Thyroid gland (tissue), 4 donors: Measurements from ENCODE around the gene ELFN1. TPM values are rescaled to one million over a fixed set of nuclear protein-coding genes. Genes with fewer than 3 reads are reported as not detected.

Source experiments
- DNase-seq, 2 donors: peaks; one replicate each; pipeline ENCODE4 v3.0.0-alpha.2; 2019
- H3K27ac ChIP-seq, 3 donors: fragments of 200-600 bp; sonication (generic); 1 replicate in 2 of 3; 2 replicates in 1 of 3; pipeline ENCODE4 v1.5.1; 2016 to 2019; ENCODE audit warnings: mild to moderate bottlenecking in 1 of 3, moderate library complexity in 1 of 3
- H3K27me3 ChIP-seq: fragments of 200-600 bp; sonication (generic); one replicate; pipeline ENCODE4 v1.5.1; 2019
- H3K36me3 ChIP-seq, 2 donors: fragments of 200-600 bp; sonication (generic); one replicate each; pipeline ENCODE4 v1.5.1; 2016 to 2019
- H3K4me1 ChIP-seq, 2 donors: fragments of 200-600 bp; sonication (generic); one replicate each; pipeline ENCODE4 v1.5.1; 2017 to 2019
- H3K4me3 ChIP-seq, 3 donors: fragments of 200-600 bp; sonication (generic); replicated peaks in 1 of 3; 1 replicate in 2 of 3; 2 replicates in 1 of 3; pipeline ENCODE4 v1.5.1; 2016; ENCODE audit warnings: mild to moderate bottlenecking in 1 of 3
- H3K9me3 ChIP-seq: fragments of 200-600 bp; sonication (generic); one replicate; pipeline ENCODE4 v1.5.1; 2017
- POLR2A ChIP-seq, 2 donors: fragments of 450-650 bp; IDR thresholded peaks; one replicate each; pipeline ENCODE4 v1.6.1; 2017; ENCODE audit warnings: antibody characterized with exemption in 2 of 2, mild to moderate bottlenecking in 2 of 2, moderate library complexity in 1 of 2
- WGBS, 2 donors: methylation state at CpG; one replicate each; pipeline ENCODE4 v1.1.5; 2017; 5-methylcytosine and 5-hydroxymethylcytosine counted together
- intact Hi-C: fragments of 100-400 bp; cut with DNase I; formaldehyde crosslinking; loops from one replicate; pipeline ENCODE4 v1.15.1; 2023
- total RNA-seq, 4 donors: library from RNA; depleted of rRNA; stranded (reverse); fragments of >200 nt; gene quantifications; one replicate each; pipeline ENCODE4 v1.2.3, GENCODE V29; 2016
- TF ChIP-seq, protein P1 (sequence below), 6 experiments: fragments of 200-600 bp in 3 of 6; fragments of 450-650 bp in 3 of 6; sonication (generic) in 3 of 6; IDR thresholded peaks; one replicate each; pipeline ENCODE4 v1.5.1; 2016 to 2019; ENCODE audit warnings: antibody characterized with exemption in 6 of 6, mild to moderate bottlenecking in 2 of 6, inconsistent platforms in 1 of 6, moderate library complexity in 1 of 6

Gene ELFN1
- total RNA-seq, 4 donors from 2014 or later: 0.11 to 0.96 (median 0.54) TPM

GRCh38 chr7:1752111-1752510 lies 82.0 kb downstream of the ELFN1 start:
- no peaks in the 10 kb centered on the region for H3K27me3 ChIP-seq
- no peak overlapping the region for H3K27ac ChIP-seq
- H3K36me3 ChIP-seq: no peaks in the 10 kb centered on the region
- no peak for DNase-seq
- TF ChIP-seq, protein P1, sequence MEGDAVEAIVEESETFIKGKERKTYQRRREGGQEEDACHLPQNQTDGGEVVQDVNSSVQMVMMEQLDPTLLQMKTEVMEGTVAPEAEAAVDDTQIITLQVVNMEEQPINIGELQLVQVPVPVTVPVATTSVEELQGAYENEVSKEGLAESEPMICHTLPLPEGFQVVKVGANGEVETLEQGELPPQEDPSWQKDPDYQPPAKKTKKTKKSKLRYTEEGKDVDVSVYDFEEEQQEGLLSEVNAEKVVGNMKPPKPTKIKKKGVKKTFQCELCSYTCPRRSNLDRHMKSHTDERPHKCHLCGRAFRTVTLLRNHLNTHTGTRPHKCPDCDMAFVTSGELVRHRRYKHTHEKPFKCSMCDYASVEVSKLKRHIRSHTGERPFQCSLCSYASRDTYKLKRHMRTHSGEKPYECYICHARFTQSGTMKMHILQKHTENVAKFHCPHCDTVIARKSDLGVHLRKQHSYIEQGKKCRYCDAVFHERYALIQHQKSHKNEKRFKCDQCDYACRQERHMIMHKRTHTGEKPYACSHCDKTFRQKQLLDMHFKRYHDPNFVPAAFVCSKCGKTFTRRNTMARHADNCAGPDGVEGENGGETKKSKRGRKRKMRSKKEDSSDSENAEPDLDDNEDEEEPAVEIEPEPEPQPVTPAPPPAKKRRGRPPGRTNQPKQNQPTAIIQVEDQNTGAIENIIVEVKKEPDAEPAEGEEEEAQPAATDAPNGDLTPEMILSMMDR (IDR thresholded peaks at IDR 0.05): no peak
- TF ChIP-seq POLR2A (IDR thresholded peaks at IDR 0.05): no peak
- no peaks in the 10 kb centered on the region for H3K9me3 ChIP-seq
- intact Hi-C loops: no loop called here
- H3K4me3 ChIP-seq: no peak overlapping the region
- WGBS, 2 donors: 84 to 87% methylated on average over 9 of the region's 9 CpGs
- peaks cover 0 to 12% of the 10 kb centered on the region in 2 donors for H3K4me1 ChIP-seq

DNA sequence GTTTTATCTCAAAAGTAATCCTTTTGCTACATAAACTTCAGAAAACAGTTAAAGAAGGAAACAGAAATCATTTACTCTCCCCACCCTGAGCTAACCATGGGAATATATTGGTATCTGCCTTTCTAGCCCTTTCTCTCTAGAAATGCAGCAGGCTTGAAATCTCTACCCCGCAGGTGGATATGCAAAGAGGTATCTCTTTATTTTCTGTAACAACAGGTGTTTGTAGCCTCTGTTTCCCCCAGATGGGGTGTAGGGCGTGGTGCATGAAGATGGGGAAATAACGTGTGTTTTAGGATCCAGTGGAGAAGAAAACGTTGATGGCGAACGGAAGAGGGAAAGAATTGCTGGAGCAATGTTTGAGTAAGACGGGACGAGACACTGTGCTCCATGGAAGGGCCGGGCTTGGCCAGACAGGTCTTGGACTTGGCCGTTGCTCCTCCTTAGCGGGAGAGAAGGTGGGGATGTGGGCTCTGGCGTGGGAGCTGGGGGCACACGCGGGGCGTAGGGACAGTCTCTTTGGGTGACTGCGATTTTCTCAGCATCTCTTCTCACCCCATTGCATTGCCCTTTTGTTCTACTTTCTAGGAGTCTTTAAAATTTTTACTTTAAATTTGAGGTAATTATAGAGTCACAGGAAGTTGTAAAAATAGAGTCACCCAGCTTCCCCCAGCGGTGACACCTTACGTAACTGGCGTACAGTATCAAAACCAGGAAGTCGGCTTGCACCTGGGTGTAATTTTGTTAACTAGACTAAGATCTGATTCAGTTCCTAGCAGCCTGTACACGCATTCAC lies 82.9 kb downstream of the ELFN1 start:
- TF ChIP-seq, protein P1 (IDR thresholded peaks at IDR 0.05): no peak
- TF ChIP-seq POLR2A (IDR thresholded peaks at IDR 0.05): no peak
- intact Hi-C loops: no loop called here
- no peak overlapping the region for H3K27ac ChIP-seq
- no peak overlapping the region for H3K4me3 ChIP-seq
- no peak for DNase-seq
- peaks cover 0 to 12% of the 10 kb centered on the region in 2 donors for H3K4me1 ChIP-seq
- H3K9me3 ChIP-seq: no peaks in the 10 kb centered on the region
- 76 to 78% methylated on average over 21 of the region's 21 CpGs for WGBS, 2 donors
- H3K27me3 ChIP-seq: no peaks in the 10 kb centered on the region
- H3K36me3 ChIP-seq: no peaks in the 10 kb centered on the region

DNA sequence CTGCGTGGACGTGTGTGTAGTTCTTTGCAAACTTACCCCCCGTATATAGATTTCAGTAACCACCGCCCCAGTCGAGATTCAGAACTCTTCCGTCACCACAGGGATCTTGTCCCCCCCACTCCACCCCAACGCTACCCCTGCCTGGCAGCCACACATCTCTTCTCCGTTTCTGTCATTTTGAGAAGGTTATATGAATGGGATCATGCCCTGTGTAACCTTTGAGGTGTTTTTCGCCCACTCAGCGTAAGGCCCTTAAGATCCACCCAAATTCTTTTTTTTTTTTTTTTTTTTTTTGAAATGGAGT lies 83.4 kb downstream of the ELFN1 start:
- Histone ChIP-seq H3K27ac (no peak overlapping the region), H3K9me3 (no peaks in the 10 kb centered on the region), H3K27me3 (no peaks in the 10 kb centered on the region), H3K4me3 (no peak overlapping the region), H3K4me1 (peaks cover 0 to 12% of the 10 kb centered on the region in 2 donors), H3K36me3 (no peaks in the 10 kb centered on the region)
- no peak for TF ChIP-seq POLR2A (IDR thresholded peaks at IDR 0.05)
- 85 to 90% methylated on average over 10 of the region's 10 CpGs for WGBS, 2 donors
- intact Hi-C loops: no loop called here
- DNase-seq: no peak

DNA sequence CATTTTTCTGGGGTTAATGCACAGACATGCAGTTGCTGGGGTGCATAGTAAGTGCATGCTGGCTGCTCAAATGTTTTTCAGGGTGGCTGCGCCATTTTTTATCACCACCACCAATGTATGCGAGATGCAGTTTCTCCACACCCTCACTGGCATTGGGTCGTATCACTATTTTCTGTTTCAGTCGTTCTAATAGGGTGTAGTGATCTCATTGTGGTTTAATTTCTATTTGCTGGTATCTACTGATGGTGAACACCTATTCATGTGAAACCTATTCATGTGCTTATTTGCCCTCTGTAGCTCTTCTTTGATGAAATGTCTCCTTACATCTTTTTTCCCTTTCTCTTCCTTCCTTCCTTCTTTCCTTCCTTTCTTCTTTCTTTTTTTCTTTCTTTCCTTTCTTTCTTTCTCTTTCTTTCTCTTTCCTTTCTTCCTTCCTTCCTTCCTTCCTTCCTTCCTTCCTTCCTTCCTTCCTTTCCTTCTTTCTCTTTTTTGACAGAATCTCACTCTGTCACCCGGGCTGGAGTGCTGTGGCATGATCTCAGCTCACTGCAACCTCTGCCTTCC lies 84.3 kb downstream of the ELFN1 start:
- intact Hi-C loops: no loop called here
- Histone ChIP-seq H3K4me1 (peaks cover 0 to 8% of the 10 kb centered on the region in 2 donors), H3K27me3 (no peaks in the 10 kb centered on the region), H3K4me3 (no peak overlapping the region), H3K36me3 (no peaks in the 10 kb centered on the region), H3K27ac (no peak overlapping the region), H3K9me3 (no peaks in the 10 kb centered on the region)
- TF ChIP-seq POLR2A (IDR thresholded peaks at IDR 0.05): no peak
- TF ChIP-seq, protein P1 (IDR thresholded peaks at IDR 0.05): no peak
- no peak for DNase-seq
- 83 to 87% methylated on average over 5 of the region's 5 CpGs for WGBS, 2 donors

GRCh38 chr7:1755783-1756625 lies 85.9 kb downstream of the ELFN1 start:
- Histone ChIP-seq H3K4me3 (no peak overlapping the region), H3K27ac (no peak overlapping the region), H3K27me3 (no peaks in the 10 kb centered on the region), H3K4me1 (no peaks in the 10 kb centered on the region), H3K9me3 (no peaks in the 10 kb centered on the region), H3K36me3 (no peaks in the 10 kb centered on the region)
- DNase-seq: no peak
- WGBS, 2 donors: 87 to 90% methylated on average over 8 to 12 of the region's 12 CpGs
- intact Hi-C loops: no loop called here
- no peak for TF ChIP-seq POLR2A (IDR thresholded peaks at IDR 0.05)
- TF ChIP-seq, protein P1 (IDR thresholded peaks at IDR 0.05): no peak
